T-helper 1 cell treated with Interleukin-12 subunit alpha and Interleukin-12 subunit beta and Interleukin-4 antibody, amounts not matched to agents 30 ng/mL and 1 ng/mL, for 36 hours (primary cell): Measurements from ENCODE around the gene TOX2. TPM values are rescaled to one million over a fixed set of nuclear protein-coding genes. Genes with fewer than 3 reads are reported as not detected.

ENCODE experiments used
- intact Hi-C: fragments of 100-400 bp; cut with micrococcal nuclease; formaldehyde crosslinking; loops from one replicate; pipeline ENCODE4 v1.15.1; 2024
- total RNA-seq: library from RNA; stranded (reverse); gene quantifications from 2 replicates; pipeline ENCODE4 v1.2.3, GENCODE V29; 2022

TOX2 gene
- total RNA-seq, 1 donor from 2014 or later, result 16.0 TPM

DNA sequence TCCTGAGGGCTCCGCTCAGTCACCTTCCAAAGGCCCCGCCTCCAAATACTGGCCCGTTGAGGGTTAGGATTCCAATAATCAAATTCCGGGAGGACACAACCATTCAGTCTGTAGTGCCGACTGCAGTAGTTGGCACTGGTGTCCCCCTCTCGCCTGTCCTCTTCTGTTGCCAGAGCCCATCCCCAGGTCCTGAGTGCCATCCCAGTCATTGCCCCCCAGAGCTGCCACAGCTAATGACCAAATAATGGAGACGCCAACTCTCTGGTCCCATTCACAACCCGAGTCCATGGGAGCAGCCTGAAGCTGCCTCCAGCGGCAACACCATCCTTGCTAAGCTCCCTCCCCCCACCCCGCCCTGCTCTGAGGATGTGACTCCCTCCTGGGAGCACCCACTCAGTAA is 156.4 kb downstream of the TOX2 start:
- intact Hi-C loops, result loop anchor here (5.0 kb wide), 1 partner anchor 404 kb away; the partner anchor contains the start of gene MYBL2

DNA sequence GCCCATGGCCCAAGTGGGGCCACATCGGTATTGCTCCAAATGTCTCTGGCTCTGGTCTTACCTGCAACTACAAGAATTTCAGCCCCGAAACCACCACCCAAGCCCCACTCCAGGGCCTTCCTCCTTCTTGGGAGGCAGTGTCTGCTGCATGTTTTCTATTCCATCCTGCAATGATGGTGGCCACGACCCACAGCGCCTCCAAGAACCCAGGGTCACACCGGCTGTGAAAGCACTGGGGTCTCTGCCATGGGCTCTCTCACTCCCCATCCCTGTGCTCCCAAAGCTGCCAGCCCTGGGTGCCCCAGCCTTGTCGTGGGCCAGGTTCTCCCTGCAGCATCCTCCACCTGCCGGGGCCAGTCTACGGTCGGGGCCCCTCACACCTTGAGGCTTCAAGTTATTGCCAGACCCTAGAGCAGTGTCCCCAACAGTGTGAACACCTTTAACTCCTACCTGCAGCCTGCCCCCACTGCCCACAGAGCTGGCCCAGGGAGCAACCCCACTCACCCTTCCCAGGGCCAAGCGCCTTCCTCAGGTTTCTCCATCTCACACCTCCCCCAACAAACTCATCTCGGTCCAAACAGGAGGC is 157.0 kb downstream of the TOX2 start:
- intact Hi-C loops, result loop anchor here (5.0 kb wide), 1 partner anchor 404 kb away; the partner anchor contains the start of gene MYBL2

DNA sequence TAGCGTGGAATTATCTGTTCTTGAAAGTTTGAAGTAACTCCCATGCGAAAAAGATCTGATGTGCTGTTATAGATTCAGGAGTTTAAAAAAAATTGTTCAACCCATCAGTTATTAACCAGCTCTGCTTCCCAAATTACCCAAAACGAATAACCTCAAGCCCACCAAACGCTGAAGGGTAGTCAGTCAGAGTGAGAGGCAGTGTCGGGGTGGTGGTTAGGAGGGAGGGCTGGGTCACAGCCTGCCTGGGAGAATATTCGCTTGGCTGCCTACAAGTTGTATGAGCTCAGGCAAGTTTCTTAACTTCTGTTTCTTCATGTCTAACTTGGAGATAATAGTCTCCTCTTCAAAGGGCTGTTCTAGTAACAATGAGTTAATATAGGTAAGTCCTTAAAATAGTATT is 157.7 kb downstream of the TOX2 start:
- intact Hi-C loops, result loop anchor here (5.0 kb wide), 1 partner anchor 405 kb away; the partner anchor contains the start of gene MYBL2

DNA sequence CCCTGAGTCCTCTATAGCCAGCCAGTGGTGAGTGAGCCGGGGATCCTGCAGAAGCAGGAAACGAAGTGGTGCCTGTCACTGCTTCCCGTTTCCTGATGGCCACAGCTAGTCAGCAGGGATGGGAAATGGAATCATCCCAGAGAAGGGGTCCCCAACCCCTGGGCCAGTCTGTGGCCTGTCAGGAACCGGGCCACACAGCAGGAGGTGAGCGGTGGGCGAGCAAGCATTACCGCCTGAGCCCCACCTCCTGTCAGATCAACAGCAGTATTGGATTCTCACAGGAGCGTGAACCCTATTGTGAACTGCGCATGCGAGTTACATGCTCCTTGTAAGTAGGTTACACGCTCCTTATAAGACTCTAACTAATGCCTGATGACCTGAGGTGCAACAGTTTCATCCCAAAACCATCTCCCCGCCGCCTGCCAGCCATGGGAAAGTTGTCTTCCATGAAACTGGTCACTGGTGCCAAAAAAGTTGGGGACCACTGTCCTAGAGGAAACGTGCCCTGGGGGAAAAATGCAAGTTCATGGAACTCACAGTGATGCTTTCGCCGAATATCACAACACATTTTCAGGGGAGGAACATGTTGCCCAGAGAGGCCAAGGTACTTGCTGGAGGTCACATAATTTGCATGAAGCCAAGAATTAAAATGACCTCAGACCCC is 158.5 kb downstream of the TOX2 start:
- intact Hi-C loops, result loop anchor here (5.0 kb wide), 1 partner anchor 406 kb away; the partner anchor contains the start of gene MYBL2

DNA sequence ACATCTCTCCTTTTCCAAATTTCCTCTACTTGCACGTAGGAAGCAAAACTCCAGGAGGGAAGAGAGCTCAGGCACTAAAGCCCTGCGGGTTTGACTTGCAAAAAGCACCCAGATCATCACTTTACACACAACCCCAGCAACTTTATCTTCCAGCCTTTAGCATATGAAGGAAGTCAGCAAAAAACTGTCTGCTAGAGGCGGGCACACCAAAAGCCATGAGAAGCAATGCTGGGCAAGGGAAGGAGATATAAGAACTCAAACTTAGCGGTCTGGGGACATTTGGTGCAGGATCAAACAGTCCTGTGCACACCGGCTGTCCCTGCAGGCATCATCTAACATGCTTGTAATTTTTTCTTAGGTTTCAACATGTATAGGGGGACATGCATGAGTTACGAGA is 159.0 kb downstream of the TOX2 start:
- intact Hi-C loops, result loop anchor here (5.0 kb wide), 1 partner anchor 406 kb away; the partner anchor contains the start of gene MYBL2

DNA sequence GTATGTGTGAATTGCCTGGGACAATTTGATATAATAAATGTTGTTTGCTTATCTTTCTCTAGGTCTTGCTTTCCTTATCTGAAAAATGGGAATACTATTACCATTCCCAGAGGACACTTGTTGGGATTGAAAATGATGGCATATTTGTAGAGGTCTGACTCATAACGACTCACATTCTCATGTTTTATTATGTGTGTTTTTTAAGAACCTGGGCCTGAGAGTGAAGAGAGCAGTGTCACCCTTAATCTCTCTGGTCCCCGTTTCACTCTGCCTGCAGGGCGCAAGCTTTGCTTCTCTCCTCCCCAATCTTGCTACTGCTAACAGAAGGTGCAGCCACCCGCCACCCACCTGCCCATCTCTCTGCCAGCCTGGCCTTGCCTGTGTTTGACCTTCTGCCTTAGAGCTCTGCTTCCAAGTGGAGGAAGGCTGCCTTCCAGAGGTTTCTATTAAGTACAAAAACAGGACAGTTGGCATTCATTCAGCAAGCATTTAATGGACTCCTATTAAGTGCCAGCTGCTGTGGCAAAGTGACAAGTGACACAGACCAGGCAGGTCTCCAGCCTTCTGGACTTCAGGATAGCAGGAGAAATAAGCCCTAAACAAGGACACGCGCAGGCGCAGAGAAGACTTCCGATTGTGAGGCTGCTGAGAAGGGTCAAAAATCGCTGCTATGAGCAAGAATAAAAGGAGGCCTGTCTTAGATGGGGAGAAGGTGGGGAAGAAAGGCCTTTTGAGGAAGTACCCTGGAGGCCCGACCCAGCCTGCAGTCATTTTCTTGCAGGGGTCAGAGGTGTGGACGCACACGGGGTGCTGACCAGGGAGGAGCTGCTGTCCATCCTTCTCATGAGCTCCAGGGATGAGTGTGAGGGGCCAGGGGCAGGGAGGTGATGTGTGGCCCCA is 159.8 kb downstream of the TOX2 start:
- intact Hi-C loops, result loop anchor here (5.0 kb wide), 1 partner anchor 407 kb away; the partner anchor contains the start of gene MYBL2

DNA sequence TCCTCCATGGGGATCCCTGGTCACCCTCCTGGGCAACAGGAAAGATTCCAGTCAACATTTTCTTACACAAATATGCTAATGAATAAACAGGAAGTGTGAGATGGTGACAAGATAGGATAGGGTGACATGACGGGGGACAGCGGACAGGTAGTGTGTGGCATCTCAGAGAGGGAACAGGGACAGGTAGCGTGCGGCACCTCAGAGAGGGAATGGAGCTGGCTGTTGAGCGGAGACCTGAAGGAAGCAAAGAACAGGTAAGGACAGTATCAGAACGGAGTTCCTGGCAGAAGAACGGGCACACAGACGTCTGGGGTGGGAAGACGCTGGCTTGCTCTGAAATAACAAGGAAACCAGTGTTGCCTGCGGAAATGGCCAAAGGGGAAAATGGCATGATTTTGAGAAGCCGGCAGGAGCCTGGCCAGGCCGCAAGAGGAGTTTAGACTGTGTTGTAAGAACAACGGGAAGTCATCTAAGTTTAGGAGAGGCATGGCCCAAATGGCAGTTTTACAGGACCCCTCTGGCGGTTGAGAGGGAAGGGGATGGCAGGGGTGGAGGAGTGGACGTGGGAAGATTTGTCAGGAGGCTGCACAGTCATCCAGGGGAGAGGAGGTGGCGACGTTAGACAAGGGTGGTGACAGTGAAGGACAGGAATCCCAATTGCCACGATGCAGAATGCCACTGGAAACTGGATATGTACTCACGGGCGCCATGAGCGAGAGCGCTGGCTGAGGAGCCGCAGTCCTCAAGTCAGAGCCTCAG is 160.7 kb downstream of the TOX2 start:
- intact Hi-C loops, result no loop called here

DNA sequence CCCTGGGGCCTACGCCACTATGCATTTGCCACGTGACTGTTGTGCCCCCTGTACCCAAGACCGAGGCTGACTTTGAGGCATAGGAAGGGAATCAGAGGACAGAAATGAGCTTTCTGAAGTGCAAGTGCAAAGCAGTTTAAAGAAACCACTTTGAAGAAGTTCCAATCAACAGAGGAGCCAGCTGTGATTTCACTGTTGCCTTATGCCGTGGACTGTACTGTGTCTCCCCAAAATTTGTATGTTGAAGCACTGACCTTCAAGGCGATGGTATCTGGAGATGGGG is 161.2 kb downstream of the TOX2 start:
- intact Hi-C loops, result no loop called here

DNA sequence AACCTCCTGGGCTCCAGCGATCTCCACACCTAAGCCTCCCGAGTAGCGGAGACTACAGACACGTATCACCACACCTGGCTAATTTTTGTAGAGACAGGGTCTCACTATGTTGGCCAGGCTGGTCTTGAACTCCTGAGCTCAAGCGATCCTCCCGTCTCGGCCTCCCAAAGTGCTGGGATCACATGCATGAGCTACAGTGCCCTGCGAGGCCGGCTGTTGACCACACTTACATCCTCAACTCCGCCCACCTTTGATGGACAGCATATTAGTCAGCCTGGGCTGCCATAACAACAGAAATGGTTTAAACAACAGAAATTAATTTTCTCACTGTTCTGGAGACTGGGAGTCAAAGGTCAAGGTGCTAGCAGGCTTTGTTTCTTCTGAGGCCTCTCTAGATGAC is 164.6 kb downstream of the TOX2 start:
- intact Hi-C loops, result no loop called here

DNA sequence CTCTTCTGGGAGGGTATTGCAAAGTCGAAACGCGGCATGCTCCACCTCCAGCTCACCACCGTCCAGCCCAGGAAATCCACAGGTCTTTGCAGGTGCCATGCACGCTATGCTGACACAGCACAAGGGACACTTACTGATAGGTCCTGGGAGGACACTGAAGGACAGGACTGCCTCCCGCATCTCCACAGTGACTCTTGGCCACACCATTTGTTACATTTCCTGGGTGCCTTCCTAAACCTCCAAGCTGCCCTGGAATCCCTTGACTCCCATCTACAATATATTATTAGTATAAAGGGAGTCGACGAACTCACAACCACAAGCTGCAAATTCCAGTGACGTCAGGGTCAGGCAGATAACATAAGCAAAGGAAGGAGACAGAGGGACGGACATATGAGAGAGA is 165.4 kb downstream of the TOX2 start:
- intact Hi-C loops, result loop anchor here (1.0 to 2.0 kb wide), 9 partner anchors 11 to 631 kb away; partner anchors contain the start of gene IFT52

DNA sequence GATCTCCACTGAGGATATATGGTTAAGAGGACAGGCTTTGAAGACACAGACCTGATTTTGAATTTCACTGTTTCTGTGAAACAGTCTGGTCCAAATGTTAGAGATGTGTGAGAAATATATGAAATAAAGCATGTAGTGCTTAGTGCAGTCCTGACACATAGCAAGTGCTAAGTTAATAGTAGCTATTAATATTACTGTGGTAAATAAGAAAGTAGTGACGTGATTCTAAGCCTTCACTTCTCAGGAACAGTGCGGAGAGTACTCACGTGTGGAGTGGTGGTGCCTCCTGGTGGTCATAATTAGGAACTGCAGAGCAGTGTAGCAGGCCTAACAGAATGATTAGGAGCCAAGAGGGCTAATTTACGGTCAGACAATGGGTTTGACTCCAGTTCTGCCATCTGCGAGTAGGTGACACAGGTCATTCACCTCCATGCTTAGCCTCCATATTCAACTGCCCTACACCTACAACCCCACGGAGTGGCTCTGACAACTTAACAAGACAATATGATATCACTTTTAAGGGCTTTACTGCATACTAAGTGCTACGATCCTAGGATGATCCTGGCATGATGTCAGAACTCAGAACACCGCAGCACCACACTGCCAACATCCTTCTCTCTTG is 166.1 kb downstream of the TOX2 start:
- intact Hi-C loops, result loop anchor here (1.0 to 2.0 kb wide), 9 partner anchors 11 to 631 kb away; partner anchors contain the start of gene IFT52

DNA sequence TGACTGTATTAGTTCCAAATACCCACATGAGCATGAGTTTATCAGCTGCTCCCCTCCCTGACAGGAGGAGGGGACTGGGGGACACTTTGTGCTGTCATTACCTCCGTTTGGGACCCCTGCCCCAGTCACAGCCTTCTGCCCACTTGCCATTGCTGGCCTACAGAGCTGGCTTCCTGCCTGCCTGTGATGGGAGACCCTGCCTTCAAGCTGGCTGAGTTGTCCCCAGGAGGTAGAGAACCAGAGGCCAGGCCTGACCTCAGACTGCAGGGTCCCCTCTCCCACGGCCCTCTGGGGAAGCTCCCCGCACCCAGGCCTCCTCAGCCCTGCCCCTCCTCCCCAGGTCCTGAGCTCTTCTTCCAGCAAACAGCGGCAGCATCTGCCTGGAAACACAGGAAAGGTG is 166.8 kb downstream of the TOX2 start:
- intact Hi-C loops, result loop anchor here (2.0 kb wide), 1 partner anchor 241 kb away; no protein-coding TSS in a partner anchor

DNA sequence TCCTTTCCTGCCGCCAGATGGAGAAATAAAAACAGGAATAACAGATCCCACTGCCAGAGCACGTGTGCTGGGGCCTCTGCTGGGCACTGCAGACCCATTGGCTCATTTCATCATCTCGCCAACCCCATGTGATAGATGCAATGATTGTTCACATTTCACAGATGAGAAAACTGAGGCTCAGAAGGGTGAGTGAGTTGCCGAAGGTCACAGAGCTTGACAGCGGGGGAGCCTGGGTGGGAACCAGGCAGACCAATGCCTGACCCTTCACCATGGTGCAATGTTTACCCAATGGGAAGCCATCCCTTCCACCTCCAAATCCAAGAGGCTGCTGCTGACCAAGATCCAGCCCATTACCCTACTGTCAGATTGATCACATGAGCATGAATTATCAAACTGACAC is 167.2 kb downstream of the TOX2 start:
- intact Hi-C loops, result loop anchor here (2.0 kb wide), 1 partner anchor 241 kb away; no protein-coding TSS in a partner anchor

DNA sequence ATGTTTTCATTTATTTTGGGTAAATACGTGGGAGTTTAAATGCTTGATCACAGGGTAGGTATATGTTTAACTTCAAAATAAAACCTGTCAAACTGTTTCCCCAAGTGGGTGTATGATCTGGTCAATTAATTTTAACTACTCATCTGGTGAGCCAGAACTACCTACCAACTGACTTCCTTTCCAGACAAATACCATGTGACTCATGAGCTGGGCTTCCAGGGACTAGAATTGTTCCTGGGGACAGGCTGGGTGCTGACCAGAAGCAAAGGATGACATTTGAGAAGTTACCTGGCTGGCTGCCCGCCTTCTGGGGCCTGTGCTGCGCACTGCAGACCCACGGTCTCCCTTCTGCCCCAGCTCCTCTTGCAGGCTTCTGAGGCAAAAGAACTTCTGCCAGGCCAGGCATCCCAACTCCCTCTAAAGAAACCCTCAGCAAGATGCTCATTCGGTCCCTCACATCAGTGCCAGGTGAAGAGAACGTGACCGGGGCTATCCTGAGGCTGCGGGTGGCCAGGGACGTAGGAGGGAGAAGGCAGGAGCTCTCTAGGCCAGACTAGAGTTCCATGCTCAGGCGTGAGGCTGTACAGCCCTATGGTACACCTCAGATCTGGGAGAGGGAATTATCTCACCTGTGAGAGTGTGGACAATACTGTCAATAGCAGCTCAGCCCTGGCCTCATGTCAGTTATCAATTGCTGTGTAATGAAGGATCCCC is 168.7 kb downstream of the TOX2 start:
- intact Hi-C loops, result no loop called here

DNA sequence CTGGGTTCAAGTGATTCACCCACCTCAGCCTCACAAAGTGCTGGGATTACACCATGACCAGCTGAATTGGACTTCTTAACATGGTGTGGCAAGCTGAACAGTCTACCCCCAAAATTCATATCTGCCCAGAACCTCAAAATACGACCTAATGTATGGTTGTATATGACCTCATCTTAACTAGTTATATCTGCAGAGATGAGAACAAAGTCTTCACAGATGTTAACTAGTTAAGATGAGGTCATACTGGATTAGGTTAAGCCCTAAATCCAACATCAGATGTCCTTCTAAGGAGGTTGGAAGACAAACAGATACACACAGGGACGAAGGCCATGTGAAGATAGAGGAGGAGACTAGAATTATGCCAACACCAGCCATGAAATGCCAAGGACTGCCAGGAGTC is 169.8 kb downstream of the TOX2 start:
- intact Hi-C loops, result no loop called here

DNA sequence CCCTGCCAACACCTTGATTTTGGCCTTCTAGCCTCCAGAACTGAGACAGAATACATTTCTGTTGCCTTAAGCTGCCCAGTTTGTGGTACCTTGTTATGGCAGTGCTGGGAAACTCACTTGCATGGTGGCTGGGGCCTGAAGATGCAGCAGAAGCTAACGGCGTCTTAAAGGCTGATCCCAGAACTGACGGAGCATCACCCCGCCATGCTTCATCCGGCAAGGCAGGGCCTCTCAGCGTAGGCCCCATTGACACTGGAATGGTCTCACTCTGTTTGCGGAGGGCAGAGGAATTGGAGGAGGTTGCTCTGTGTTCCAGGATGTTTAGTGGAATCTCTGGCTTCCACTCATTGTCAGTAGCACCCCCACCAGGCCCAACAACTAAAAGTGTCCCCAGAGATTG is 170.2 kb downstream of the TOX2 start:
- intact Hi-C loops, result no loop called here

DNA sequence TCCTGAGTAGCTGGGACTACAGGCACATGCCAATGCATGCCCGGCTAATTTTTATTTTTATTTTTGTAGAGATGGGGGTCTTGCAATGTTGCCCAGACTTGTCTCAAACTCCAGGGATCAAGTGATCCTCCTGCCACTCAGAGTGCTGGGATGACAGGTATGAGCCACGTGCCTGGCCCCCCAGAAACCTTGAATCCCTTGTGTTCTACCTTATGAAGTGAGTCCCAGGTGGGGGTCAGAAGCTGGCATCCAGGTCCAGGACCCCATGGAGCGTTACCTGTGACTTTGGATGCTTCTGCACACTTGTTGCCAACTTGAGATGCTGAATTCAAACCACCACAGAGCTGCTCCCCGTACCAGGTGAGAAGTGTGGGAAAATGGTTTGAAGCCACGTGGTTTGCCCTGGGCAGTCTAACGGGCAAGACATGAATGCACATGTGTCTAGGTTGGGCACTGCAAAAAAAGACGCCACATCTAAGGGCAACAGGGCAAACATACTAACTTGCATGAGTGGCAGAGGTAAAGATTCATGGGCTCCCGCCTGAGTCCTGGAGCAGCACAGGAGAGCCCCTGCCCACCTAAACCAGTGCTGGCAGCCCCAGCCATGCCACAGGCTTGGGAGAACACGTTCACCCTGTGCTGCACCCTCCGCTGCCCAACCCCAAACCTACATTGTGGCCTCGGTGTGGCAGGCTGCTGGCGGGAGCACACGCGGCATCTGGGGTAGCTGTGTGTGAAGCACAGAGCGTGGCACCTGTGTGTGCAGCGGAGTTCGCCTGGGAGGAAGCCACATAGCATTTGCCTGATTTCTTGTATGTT is 171.2 kb downstream of the TOX2 start:
- intact Hi-C loops, result no loop called here

DNA sequence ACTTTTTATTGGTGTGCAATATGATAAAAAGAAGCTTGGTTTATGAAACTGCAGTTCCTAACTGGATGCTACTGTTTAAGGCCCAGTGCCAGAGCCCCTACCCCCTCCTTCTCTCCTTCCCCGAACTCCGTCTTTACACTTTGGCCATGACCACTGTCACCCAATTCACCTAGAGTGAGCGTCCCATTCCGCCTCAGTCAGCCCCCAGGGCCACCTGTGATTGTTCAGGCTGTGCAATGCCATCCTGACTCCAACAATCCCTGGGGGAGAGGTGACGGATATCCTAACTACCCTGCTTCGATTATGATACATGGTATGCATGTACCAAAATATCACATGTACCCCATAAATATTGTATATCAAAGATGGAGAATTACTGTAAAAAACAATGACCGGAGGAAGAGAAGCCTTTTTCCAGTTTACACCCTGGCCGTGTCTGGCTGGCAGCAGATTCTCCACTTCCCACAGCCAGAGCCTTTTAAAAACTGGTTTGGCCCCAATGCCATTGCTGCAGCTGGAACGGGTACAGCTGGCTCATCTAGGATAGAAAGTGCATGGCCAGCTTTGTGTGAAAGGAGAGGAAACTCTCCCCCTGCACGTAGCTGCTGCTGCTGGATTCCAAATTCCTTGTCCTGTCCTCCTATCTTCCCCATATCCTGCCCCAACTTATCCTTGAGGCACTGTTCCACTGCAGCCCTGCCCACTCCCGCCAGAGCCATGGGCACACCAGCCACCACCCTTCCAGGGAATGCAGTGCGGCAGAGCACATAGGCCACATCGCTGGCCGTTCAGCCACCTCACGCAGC is 172.6 kb downstream of the TOX2 start:
- intact Hi-C loops, result no loop called here

DNA sequence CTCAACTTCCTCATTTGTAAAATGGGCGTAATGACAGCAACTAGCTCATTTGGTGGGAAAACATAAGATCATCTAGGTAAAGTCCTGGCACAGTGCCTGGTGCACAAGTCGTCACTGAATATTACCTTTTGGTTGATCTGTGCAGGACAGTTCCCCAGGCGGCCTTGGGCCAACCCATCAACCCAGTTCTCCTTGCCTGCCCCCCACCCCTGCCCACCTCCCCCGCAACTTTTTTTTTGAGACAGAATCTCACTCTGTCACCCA is 173.1 kb downstream of the TOX2 start:
- intact Hi-C loops, result no loop called here
